ENCODE results near the gene ACE. TPM values are rescaled to one million over a fixed set of nuclear protein-coding genes. Genes with fewer than 3 reads are reported as not detected.

Gene ACE
- total RNA-seq, 4 donors from 2014 or later: 3.1 to 5.8 (median 4.2) TPM

DNA sequence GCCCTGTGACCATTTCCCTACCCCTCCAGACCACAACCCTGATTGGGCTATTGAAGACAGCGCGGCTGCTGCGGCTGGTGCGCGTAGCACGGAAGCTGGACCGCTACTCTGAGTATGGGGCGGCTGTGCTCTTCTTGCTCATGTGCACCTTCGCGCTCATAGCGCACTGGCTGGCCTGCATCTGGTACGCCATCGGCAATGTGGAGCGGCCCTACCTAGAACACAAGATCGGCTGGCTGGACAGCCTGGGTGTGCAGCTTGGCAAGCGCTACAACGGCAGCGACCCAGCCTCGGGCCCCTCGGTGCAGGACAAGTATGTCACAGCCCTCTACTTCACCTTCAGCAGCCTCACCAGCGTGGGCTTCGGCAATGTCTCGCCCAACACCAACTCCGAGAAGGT, 58.8 kb downstream of the ACE start:
- peaks cover 4 to 44% (median 10%) of the 10 kb centered on the region in 4 donors for H3K27me3 ChIP-seq
- intact Hi-C loops (cut with DNase I): no loop called here
- peaks cover 6 to 12% (median 8%) of the 10 kb centered on the region in 3 donors for H3K4me1 ChIP-seq
- no peak overlapping the region for H3K27ac ChIP-seq
- no peaks in the 10 kb centered on the region for H3K36me3 ChIP-seq
- no peak overlapping the region for H3K4me3 ChIP-seq
- 80 to 96% methylated on average over 4 to 18 of the region's 24 CpGs for WGBS, 2 donors
- H3K9me3 ChIP-seq: no peaks in the 10 kb centered on the region
- DNase-seq: no peak
- TF ChIP-seq POLR2A (IDR thresholded peaks at IDR 0.05): no peak
- TF ChIP-seq, protein P1, sequence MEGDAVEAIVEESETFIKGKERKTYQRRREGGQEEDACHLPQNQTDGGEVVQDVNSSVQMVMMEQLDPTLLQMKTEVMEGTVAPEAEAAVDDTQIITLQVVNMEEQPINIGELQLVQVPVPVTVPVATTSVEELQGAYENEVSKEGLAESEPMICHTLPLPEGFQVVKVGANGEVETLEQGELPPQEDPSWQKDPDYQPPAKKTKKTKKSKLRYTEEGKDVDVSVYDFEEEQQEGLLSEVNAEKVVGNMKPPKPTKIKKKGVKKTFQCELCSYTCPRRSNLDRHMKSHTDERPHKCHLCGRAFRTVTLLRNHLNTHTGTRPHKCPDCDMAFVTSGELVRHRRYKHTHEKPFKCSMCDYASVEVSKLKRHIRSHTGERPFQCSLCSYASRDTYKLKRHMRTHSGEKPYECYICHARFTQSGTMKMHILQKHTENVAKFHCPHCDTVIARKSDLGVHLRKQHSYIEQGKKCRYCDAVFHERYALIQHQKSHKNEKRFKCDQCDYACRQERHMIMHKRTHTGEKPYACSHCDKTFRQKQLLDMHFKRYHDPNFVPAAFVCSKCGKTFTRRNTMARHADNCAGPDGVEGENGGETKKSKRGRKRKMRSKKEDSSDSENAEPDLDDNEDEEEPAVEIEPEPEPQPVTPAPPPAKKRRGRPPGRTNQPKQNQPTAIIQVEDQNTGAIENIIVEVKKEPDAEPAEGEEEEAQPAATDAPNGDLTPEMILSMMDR (IDR thresholded peaks at IDR 0.05): no peak

GRCh38 chr17:63537001-63537400, 60.1 kb downstream of the ACE start:
- Histone ChIP-seq H3K4me3 (no peak overlapping the region), H3K9me3 (no peaks in the 10 kb centered on the region), H3K36me3 (no peaks in the 10 kb centered on the region), H3K27me3 (peaks cover 4 to 47% (median 10%) of the 10 kb centered on the region in 4 donors), H3K4me1 (peaks cover 6 to 12% (median 8%) of the 10 kb centered on the region in 3 donors), H3K27ac (no peak overlapping the region)
- DNase-seq: no peak
- WGBS, 2 donors: 68% methylated on average over 4 of the region's 4 CpGs
- intact Hi-C loops (cut with DNase I): no loop called here
- TF ChIP-seq POLR2A (IDR thresholded peaks at IDR 0.05): no peak
- TF ChIP-seq, protein P1 (IDR thresholded peaks at IDR 0.05): no peak

DNA sequence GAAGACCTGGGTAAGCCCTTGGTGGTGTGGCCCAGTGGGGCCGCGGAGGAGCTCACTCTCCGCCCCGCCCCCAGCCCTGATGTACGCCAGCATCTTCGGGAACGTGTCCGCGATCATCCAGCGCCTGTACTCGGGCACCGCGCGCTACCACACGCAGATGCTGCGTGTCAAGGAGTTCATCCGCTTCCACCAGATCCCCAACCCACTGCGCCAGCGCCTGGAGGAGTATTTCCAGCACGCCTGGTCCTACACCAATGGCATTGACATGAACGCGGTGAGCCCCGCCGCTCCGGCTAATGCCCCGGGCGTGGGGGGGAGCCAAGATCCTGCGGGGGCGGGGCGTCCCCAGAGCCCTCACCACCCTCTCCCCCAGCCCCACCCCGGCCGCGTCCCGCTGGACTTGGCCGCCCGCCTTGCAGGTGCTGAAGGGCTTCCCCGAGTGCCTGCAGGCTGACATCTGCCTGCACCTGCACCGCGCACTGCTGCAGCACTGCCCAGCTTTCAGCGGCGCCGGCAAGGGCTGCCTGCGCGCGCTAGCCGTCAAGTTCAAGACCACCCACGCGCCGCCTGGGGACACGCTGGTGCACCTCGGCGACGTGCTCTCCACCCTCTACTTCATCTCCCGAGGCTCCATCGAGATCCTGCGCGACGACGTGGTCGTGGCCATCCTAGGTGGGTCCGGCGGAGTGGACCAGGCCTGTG, 61.3 kb downstream of the ACE start:
- Histone ChIP-seq H3K4me3 (peak overlapping the region in 2 of 4 donors; percentile 16 to 41), H3K9me3 (no peaks in the 10 kb centered on the region), H3K4me1 (peaks cover 6 to 12% (median 8%) of the 10 kb centered on the region in 3 donors), H3K27me3 (peaks cover 4 to 47% (median 10%) of the 10 kb centered on the region in 4 donors), H3K36me3 (no peaks in the 10 kb centered on the region), H3K27ac (no peak overlapping the region)
- 18% methylated on average over 9 of the region's 62 CpGs; no CpG with 5 or more reads in 1 of the 2 donors for WGBS, 2 donors
- no peak for TF ChIP-seq POLR2A (IDR thresholded peaks at IDR 0.05)
- TF ChIP-seq, protein P1 (IDR thresholded peaks at IDR 0.05): no peak
- no peak for DNase-seq
- intact Hi-C loops (cut with DNase I): no loop called here

DNA sequence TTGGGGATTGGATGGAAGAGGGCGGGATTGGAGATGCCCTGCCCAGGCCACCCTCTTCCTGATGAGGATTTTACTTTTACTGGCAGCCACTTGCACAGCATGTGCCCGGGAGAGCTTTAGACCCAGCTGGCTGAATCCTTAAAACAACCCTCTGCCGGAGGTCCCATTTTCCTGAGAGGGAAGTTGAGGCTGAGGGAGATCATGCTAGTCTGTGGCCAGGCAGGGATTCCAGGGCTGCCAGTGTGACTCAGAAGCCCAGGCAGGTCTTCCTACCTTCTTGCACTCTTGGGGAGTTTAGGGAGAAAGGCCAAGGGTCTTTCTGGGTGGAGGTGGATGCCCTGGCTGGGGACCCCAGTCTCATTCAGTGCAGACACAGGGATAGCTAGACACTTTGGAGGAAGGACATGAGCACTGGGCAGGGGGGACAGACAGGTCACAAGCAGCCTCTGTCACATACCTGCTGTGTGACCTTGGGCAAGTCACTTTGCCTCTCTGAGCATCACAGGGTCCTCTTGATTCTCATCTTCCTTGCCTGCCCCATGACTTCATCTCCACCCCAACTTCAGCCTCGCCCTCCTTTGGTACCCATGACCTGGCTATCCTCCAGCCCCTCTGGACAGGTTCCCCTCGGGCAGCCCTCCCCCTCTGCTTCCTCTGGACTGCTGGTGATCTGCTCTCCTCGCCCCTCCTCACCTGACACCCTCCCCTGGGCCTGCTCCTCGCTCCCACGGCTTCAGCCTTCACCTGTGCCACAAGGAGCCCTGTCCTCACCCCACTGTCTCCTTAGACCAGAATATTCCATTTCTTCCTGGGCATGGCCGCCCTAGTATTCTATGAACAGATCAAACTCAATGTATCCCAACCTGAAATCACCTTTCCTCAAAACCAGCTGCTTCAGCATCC, 62.1 kb downstream of the ACE start:
- Histone ChIP-seq H3K36me3 (no peaks in the 10 kb centered on the region), H3K27ac (no peak overlapping the region), H3K27me3 (peaks cover 4 to 47% (median 10%) of the 10 kb centered on the region in 4 donors), H3K9me3 (no peaks in the 10 kb centered on the region), H3K4me1 (peaks cover 6 to 12% (median 8%) of the 10 kb centered on the region in 3 donors), H3K4me3 (peak overlapping the region in 1 of 4 donors; percentile 41)
- no peak for TF ChIP-seq POLR2A (IDR thresholded peaks at IDR 0.05)
- TF ChIP-seq, protein P1 (IDR thresholded peaks at IDR 0.05): no peak
- no peak for DNase-seq
- WGBS, 2 donors: 57 to 61% methylated on average over 7 to 8 of the region's 9 CpGs
- intact Hi-C loops (cut with DNase I): no loop called here

DNA sequence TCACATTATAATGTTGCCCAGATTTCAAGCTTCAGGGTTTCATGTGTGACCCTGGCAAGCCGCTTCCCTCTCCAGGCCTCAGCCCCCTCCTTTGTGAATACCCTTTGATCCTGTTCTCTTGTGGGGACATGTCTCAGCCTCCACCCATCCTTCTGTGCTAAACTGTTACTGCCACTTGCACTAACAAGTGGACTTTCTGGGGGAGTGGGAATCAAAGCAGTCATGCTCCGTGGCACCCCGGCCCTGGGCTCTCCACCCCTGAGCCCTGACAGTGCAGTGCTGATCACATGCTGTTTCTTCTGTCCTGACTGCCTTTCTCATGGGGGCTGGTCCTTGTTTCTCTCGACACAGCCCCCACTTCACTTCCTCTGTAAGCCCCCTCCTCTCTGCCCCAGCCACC, 63.7 kb downstream of the ACE start:
- TF ChIP-seq, protein P1 (IDR thresholded peaks at IDR 0.05): no peak
- TF ChIP-seq POLR2A (IDR thresholded peaks at IDR 0.05): no peak
- Histone ChIP-seq H3K9me3 (no peaks in the 10 kb centered on the region), H3K4me1 (peaks cover 6 to 12% (median 8%) of the 10 kb centered on the region in 3 donors), H3K27me3 (peaks cover 4 to 47% (median 10%) of the 10 kb centered on the region in 4 donors), H3K4me3 (no peak overlapping the region), H3K27ac (no peak overlapping the region), H3K36me3 (no peaks in the 10 kb centered on the region)
- DNase-seq: no peak
- intact Hi-C loops (cut with DNase I): no loop called here
- 34 to 63% methylated on average over 4 of the region's 4 CpGs for WGBS, 2 donors

All from esophagus squamous epithelium (tissue), 5 donors.